ENCODE data around the gene HKDC1.

DNA sequence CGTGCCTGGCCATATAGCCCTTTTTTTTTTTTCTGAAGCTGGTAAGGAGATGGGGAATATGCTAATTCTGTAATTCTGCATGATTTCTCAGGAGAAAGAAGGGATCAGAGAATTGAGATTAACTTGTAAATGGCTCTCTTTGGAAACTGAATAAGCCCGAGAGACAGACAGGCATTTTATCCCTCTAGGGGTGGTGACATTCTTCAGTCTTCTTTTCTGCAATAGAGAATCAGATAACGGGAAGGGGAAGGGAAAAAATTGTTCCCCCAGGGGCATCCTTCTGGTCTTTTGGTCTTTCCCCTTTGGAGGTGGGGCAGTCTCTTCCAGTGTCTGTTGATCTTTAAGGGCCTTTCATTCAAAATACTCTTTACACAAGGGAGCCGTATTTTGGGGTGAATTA, 92.4 kb downstream of the HKDC1 start:
- TF ChIP-seq EZH2 (IDR thresholded peaks at IDR 0.05; ENCODE audit: insufficient read depth, poor library complexity, severe bottlenecking) (no peak), EZH2phosphoT487 (IDR thresholded peaks at IDR 0.05; ENCODE audit: insufficient read depth, low read depth) (no peak)

All from GM23248 (cell line).